ENCODE data around the gene VPS33B. TPM values are rescaled to one million over a fixed set of nuclear protein-coding genes. Genes with fewer than 3 reads are reported as not detected.

The VPS33B gene
- total RNA-seq, 1 experiment from 2014 or later = 12.6 TPM

DNA sequence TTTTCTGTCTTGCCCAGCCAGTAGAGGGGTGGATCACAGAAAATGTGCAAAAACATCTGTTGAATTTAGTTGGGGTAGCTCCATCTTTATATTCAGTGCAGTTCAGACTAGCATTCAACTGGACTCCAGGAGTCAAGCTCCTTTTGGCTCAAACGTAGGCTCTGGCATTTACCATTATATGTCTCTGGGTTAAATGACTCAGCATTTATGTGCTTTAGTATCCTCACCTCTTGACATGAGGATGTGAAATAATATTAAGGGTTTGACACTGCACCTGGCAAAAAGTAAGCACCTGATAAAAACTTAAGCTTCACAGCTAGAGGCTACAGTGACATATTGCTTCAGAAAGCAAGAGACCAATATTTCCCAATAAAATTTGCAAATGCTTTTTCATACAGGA is 42.8 kb downstream of the VPS33B start:
- DNase-seq (ENCODE audit: low spot score) = no peak

DNA sequence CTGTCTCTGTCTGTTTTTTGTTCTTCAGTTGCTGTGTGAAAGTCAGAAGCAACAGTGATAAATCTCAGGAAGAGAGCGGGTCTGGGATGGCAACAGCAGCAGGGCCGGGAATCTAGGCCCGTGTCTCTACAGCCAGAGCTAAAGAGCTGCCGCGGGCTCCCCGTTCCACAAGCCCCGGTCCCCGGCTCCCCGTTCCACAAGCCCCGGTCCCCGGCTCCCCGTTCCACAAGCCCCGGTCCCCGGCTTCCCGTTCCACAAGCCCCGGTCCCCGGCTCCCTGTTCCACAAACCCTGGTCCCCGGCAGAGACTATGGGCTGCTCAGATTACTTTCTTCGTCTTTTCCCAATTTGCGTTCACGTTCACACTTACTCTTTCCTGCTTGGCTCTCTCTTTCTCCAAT is 48.2 kb downstream of the VPS33B start:
- DNase-seq (ENCODE audit: low spot score) = no peak

DNA sequence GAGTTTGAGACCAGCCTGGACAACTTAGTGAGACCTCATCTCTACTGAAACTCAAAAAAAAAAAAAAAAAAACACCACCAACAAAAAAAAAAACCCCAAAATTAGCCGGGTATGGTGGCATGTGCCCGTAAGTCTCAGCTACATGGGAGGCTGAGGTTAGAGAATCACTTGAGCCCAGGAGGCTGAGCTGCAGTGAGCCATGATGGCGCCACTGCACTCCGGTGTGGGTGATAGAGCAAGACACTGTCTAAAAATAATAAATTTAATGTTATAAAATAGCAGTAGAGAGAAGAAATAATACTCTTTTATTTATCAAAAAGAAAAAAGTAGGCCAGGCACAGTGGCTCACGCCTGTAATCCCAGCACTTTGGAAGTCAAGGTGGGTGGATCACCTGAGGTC is 50.3 kb downstream of the VPS33B start:
- DNase-seq (ENCODE audit: low spot score) = no peak

DNA sequence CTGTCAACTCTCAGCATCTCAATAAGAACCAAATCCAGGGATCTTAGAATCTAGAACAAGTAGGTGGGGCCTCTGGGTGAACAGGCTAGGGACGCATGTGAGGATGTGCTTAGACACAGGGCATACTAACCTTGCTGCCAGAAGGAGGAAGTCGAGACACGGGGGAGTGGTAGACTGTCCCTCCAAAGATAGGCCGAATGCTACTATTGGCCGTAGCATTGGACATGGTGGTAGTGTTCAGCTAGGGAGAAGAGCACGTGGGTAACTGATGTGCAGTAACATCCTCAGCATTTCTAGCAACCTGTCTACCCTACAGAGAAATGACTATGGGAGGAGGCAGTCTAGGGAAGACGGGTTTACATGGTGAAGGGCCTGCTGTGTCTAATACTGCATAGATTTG is 52.1 kb downstream of the VPS33B start:
- DNase-seq (ENCODE audit: low spot score) = no peak

GRCh38 chr15:90968434-90968833 is 54.0 kb downstream of the VPS33B start:
- DNase-seq (ENCODE audit: low spot score) = no peak

GRCh38 chr15:90967206-90967605 is 55.2 kb downstream of the VPS33B start:
- no peak for DNase-seq (ENCODE audit: low spot score)

GRCh38 chr15:90966262-90966661 is 56.1 kb downstream of the VPS33B start:
- no peak for DNase-seq (ENCODE audit: low spot score)

DNA sequence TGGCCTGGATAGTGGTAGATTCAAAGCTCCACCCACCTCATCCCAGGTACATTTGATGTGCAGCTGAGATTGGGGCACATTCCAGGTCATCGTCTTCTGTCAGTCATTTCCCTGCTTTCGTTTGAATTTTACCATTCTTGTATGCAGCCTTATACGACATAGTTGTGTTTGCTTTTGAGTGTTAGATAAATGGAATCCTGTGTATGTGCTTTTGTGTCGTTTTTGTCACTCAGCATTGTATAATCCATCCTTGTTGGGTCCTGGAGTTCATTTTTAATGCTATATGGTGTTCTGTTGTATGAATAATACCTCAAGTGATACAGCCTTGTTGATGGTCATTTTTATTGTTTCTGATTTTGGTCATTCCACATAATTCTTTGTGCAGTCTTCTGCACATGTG is 60.4 kb downstream of the VPS33B start:
- no peak for DNase-seq (ENCODE audit: low spot score)

- DNase-seq (ENCODE audit: low spot score) = no peak
Observed at GRCh38 chr15:90960298-90961091, 61.9 kb downstream of the VPS33B start.

GRCh38 chr15:90959894-90960293 is 62.5 kb downstream of the VPS33B start:
- no peak for DNase-seq (ENCODE audit: low spot score)

DNA sequence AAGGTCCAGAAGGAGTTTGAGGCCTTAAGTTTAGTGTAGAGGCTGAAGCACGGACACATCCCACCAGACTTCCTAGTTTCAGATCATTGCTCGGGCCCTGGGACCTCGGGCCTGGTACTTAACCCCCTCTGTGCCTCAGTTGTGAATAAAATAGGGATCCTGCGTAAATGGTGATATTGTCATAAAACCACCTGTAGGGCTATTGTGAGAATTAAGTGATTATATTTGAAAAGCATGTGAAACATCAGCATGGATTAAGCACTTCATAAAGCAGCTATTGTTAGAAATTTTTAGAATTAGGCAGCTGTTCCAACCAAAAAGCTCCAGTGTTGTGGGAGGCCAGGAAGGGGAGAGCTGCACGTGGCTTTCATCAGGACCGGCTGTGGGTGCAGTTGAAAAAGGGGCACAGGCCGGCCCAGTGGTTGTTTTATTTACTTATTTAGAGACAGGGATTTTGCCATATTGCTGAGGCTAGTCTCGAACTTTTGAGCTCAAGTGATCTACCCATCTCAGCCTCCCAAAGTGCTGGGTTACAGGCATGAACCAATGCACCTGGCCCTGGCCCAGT is 63.3 kb downstream of the VPS33B start:
- no peak for DNase-seq (ENCODE audit: low spot score)

- no peak for DNase-seq (ENCODE audit: low spot score)
Observed at GRCh38 chr15:90957791-90958190, 64.6 kb downstream of the VPS33B start.

DNA sequence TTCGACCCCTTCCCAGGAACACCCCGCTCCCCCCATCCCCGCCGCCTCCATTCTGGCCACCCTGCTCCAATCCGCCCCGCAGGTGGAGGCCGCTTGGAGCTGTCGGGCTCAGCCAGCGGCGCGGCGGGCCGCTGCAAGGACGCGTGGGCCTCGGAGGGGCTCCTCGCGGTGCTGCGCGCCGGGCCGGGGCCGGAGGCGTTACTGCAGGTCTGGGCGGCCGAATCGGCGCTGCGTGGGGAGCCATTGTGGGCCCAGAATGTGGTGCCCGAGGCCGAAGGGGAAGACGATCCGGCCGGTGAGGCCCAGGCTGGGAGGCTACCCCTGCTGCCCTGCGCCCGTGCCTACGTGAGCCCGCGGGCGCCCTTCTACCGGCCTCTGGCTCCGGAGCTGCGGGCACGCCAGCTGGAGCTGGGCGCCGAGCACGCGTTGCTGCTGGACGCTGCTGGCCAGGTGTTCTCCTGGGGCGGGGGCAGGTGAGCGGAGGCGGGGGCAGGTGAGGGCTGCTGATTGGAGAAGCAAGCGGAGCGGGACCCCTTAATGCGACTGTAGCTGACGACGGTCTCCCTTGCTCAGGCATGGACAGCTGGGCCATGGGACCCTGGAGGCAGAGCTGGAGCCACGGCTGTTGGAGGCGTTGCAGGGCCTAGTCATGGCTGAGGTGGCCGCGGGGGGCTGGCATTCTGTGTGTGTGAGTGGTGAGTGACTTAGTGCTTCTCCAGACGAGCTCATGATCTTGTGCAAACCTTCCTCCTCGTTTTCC is 65.2 kb downstream of the VPS33B start:
- DNase-seq (ENCODE audit: low spot score) = no peak

DNA sequence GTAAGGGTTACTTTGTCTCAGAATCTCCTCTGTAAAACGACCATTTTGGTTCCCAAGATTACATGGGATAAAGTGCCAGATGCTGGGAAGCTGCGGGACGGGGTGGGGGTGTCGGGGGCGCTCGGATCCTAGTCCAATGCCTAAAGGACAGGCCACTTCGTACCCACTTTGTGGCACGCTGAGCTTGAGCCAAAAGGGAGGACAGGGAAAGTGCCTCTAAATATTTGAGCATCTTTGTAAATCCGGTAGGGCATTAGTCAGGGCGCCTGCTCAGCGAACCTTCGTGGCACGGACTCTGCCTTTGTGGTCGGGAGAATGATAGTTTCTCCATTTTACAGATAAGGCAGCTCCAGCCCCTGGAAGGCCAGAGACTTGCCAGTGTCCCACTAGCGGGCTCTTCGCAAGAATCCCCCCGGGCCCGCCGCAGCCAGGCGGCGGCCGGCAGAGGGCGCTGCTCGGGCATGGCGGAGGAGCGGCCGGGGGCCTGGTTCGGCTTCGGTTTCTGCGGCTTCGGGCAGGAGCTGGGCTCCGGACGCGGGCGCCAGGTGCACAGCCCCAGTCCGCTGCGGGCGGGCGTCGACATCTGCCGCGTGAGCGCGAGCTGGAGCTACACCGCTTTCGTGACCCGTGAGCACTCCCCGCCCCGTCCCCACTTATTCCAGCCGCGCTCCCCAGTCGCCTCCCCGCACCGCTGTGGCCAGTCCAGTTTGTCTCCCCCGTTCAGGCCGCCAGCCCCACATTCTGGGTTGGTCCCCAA is 65.9 kb downstream of the VPS33B start:
- no peak for DNase-seq (ENCODE audit: low spot score)

- DNase-seq (ENCODE audit: low spot score) = no peak
Observed at GRCh38 chr15:90955624-90956273, 66.6 kb downstream of the VPS33B start.

DNA sequence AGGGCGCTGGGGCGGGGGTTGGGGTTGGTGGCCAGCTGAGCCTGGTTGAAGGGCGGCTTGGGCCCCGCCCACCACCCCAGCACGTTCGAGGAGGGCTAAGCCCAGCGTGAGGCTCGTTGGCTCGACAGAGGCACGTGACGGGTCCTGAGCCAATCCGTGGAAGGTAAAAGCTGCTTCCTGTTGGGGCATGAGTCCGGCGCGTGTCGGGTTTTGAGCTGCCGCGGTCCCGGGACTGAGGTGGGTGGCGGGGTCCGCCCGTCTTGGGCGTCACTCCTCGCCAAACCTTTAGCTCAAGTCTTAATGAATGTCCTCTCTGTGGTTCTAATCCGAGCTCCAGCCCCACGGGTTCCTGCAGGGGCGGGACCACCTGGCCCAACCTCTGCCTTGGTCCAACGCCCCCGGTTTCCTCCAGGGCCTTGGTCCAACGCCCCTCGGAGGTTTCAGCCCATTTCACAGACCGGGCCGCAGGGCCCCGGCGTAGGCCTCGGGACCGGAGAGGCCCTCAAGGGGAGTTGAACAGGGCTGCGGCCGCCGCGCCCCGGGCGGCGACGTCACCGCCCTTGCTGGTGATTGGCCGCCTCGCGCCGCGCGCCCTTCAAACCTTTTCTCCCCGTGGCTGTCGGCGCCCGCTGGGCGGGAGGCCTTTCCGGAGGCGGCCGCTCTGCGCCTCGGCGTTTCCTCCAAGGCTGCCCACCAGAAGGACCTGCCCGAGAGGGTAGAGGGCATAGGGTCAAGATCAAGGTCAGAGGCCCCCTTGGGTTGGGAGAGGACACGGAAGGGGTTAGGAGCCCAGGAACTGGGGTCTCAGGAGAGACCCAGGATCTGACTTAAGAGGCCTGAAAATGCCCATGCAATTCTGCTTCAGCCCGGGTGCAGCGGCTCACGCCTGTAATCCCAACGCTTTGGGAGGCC is 67.4 kb downstream of the VPS33B start, which contains the start of gene RCCD1:
TSS of gene RCCD1 (plus strand) at position 173 of the 912 bp plus-strand sequence. CDS start 1,851 bp downstream, outside the sequence.
- DNase-seq (ENCODE audit: low spot score) = no peak

- DNase-seq (ENCODE audit: low spot score) = no peak
Observed at GRCh38 chr15:90953947-90954711, 68.3 kb downstream of the VPS33B start.

DNA sequence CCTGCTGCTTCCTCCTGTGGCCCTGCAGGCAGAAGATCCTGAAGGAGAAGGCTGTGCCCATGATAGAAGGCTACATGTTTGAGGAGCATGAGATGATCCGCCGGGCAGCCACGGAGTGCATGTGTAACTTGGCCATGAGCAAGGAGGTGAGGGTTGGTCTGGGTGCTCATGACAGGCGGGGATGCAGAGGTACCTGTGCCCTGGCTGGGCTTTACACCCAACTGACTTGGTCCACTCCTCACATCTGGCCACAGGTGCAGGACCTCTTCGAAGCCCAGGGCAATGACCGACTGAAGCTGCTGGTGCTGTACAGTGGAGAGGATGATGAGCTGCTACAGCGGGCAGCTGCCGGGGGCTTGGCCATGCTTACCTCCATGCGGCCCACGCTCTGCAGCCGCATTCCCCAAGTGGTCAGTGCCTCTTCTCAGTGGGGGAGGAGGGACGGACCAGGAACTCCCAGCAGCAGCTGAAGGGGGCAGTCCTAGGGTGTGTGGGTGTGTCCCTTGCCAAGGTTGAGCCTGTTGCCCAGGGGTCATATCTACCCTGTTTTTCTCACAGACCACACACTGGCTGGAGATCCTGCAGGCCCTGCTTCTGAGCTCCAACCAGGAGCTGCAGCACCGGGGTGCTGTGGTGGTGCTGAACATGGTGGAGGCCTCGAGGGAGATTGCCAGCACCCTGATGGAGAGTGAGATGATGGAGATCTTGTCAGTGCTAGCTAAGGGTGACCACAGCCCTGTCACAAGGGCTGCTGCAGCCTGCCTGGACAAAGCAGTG is 69.3 kb downstream of the VPS33B start:
- no peak for DNase-seq (ENCODE audit: low spot score)

DNA sequence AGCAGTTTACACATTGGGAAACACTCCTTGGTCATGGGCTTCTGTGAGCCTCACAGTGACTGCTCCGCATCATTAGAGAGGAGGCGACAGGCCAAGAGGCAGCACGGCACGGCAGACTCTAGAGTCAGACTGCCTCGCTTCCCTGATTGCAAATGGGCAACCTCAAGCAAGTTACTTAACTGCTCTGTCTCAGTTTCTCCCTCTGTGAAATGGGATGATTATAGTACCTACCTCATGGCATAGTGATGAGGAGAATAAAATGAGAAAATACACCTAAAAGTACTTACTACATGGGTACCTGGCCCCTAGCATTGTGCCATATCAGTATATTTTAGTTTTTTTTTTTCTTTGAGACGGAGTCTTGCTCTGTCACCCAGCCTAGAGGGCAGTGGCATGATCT is 71.7 kb downstream of the VPS33B start:
- DNase-seq (ENCODE audit: low spot score) = no peak

All from H4 (cell line).